Mucosa of stomach (tissue), 1 donor: ENCODE measurements around the gene INPP4A.
A peak's percentile ranks its signal among the peaks of the same experiment; 100 is the strongest.

Experiments used
- H3K27me3 ChIP-seq: one replicate; pipeline ENCODE4 v1.7.0; 2013; ENCODE audit warnings: mild to moderate bottlenecking, low read length; ENCODE audit not compliant: control insufficient read depth, insufficient read depth
- H3K36me3 ChIP-seq: one replicate; pipeline ENCODE4 v1.7.0; 2013; ENCODE audit warnings: low read length; ENCODE audit not compliant: control insufficient read depth, insufficient read depth
- H3K4me1 ChIP-seq: one replicate; pipeline ENCODE4 v1.7.0; 2013; ENCODE audit warnings: mild to moderate bottlenecking, low read length; ENCODE audit not compliant: control insufficient read depth, insufficient read depth
- H3K4me3 ChIP-seq: one replicate; pipeline ENCODE4 v1.7.0; 2013; ENCODE audit warnings: low read length
- H3K9ac ChIP-seq: one replicate; pipeline ENCODE4 v1.7.0; 2013; ENCODE audit warnings: mild to moderate bottlenecking, low read length, moderate library complexity
- H3K9me3 ChIP-seq: one replicate; pipeline ENCODE4 v1.7.0; 2013; ENCODE audit warnings: mild to moderate bottlenecking, low read length, moderate library complexity; ENCODE audit not compliant: control insufficient read depth
- donor health status: Pancreatic carcinoma.

Gene INPP4A

DNA sequence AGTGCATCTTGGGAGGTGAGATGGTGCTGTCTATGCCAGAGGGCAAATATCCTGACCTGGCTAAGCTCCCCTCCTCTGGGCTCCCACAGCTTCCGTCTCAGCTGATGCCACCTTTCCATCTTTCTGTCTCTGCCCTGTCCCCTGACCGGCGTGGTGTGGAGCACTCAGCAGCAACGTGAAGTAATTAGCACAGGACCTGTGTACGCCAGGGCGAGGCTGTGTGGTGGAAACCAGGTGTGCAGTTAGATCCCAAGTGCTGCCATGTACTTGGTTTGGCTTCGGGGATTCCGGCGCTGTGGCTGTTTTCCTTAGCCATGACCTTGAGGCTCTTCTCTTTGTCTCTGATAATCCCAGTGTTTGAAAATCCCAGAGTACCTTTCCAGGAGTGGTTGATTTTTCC lies 127.1 kb downstream of the INPP4A start:
- Histone ChIP-seq H3K9ac (no peak overlapping the region), H3K4me1 (no peaks in the 10 kb centered on the region), H3K4me3 (no peak overlapping the region), H3K9me3 (no peaks in the 10 kb centered on the region), H3K27me3 (no peaks in the 10 kb centered on the region), H3K36me3 (peaks cover 6% of the 10 kb centered on the region)

DNA sequence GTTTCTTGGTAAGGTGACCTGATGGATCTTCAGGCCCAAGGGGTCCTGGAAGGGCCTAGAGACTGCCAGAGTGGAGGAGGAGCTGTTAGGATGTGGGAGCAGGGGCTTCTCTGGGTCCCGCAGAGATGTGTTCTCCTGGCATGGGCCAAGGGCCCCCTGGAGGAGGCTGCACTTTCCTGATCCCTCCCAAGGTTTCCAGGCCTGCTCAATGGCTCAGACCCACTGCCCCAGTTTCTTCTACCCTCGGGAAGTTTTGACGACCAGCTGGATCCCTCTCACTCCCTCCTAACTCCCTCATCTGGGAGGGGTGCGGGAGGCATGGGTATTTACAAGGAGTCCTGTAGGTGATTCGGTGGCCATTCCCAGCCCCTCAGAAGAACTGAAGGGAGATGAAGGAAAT lies 127.6 kb downstream of the INPP4A start:
- Histone ChIP-seq H3K4me1 (no peaks in the 10 kb centered on the region), H3K9ac (no peak overlapping the region), H3K36me3 (peaks cover 6% of the 10 kb centered on the region), H3K27me3 (no peaks in the 10 kb centered on the region), H3K4me3 (no peak overlapping the region), H3K9me3 (no peaks in the 10 kb centered on the region)

DNA sequence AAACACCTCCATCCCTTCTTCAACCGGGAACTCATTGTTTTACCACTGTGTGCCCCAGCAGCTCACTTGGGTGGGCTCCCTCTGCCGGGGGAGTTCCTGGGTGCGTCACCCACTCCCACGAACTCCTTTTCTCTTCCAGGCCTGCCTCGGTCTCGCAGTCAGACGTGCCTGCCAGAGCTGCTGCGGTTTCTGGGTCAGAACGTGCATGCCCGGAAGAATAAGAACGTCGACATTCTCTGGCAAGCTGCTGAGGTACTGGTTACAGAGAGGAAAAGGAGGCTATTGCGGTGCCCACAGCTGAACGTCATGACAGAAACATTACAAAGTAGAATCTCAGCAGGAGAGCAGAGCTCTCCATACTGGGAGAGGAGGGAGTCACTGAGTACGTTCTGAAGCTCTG lies 128.0 kb downstream of the INPP4A start:
- Histone ChIP-seq H3K9me3 (no peaks in the 10 kb centered on the region), H3K4me1 (no peaks in the 10 kb centered on the region), H3K4me3 (no peak overlapping the region), H3K27me3 (no peaks in the 10 kb centered on the region), H3K36me3 (peaks cover 6% of the 10 kb centered on the region), H3K9ac (no peak overlapping the region)

DNA sequence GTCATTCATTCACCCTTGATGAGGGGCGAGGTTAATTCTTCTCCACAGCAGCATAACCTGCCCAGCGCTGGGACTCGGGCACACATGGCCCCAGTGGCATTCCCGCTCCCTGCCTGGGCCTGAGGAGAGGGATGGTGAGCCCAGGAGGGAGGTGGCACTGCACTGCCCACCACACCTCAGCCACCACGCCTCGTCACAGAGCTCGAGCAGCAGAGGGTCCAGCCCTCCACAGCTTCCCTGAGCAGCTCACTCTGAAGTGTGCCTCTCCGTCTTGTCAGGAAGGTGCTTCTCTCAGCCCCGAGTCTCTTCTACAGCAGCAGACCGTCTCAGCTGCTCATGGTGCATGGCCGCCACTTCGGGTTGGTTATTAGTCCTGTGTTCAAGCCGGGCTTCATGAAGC lies 128.8 kb downstream of the INPP4A start:
- Histone ChIP-seq H3K9ac (no peak overlapping the region), H3K27me3 (no peaks in the 10 kb centered on the region), H3K4me3 (no peak overlapping the region), H3K36me3 (peaks cover 6% of the 10 kb centered on the region), H3K9me3 (no peaks in the 10 kb centered on the region), H3K4me1 (no peaks in the 10 kb centered on the region)

DNA sequence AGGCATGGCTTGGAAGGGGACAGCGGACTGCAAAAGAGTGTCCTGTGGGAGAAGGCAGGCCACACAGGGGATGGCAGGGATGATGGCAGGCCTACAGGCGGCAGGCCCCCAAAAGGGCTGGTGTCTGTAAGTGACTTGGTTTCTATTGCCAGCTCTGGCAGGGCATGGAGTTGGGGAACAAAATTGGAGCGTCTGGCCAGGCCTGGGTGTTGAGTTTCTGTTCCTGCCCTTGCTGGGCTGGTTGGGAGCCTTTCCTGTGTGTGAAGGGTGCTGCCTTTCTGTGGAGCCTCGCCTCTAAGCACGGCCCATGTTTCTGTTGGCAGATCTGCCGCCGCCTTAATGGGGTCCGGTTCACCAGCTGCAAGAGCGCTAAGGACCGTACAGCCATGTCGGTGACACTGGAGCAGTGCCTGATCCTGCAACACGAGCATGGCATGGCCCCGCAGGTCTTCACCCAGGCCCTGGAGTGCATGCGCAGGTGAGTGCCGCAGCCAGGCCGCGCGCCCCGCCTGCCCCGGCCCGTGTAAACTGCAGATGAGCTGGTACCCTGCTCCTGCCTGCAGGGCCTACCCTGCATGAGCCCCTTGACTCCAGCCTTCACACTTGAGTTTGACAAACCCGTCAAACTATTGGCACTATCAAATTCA lies 132.1 kb downstream of the INPP4A start:
- Histone ChIP-seq H3K4me1 (no peaks in the 10 kb centered on the region), H3K9ac (no peak overlapping the region), H3K9me3 (no peaks in the 10 kb centered on the region), H3K4me3 (no peak overlapping the region), H3K36me3 (no peaks in the 10 kb centered on the region), H3K27me3 (no peaks in the 10 kb centered on the region)

DNA sequence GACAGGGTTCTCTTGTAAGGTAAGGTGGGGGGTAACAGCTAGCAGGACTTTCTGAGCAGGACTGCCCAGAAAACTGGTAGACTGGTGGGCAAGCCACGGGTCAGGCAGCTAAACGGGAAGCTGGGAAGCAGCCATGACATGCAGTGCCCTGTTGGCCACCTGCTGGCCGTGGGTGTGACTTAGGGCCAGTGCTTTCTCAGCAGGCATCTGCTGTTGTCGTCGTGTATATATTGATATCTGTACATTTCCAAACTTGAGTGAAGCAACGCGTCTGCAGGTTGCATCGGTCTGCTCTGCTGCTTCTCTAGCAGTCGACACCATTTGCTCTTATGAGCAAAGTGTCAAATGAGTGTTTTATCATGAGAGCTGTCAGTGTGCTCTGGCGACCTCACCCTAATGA lies 132.7 kb downstream of the INPP4A start:
- Histone ChIP-seq H3K36me3 (no peaks in the 10 kb centered on the region), H3K9me3 (no peaks in the 10 kb centered on the region), H3K9ac (no peak overlapping the region), H3K27me3 (no peaks in the 10 kb centered on the region), H3K4me3 (no peak overlapping the region), H3K4me1 (no peaks in the 10 kb centered on the region)

DNA sequence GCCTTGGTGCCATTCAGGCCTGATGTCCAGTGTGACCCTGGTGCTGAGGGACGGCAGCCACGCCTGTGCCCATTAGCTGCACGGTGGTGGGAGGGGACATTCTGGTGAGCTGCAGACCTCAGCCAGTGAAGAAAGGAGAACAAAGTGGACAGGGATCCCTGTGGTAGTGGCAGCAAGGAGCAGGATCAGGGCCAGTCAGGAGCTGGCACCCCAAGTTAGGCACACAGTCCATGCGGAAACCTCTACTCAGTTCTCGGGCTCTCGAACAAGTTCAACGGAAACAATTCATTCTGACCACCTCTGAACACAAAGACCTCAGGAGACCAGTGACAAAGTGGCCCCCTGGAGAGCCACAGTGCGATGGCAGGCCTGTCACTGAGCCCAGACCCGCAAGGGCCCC lies 133.6 kb downstream of the INPP4A start:
- H3K9me3 ChIP-seq, result no peaks in the 10 kb centered on the region
- no peak overlapping the region for H3K9ac ChIP-seq
- no peaks in the 10 kb centered on the region for H3K36me3 ChIP-seq
- H3K4me1 ChIP-seq, result peaks cover under 1% of the 10 kb centered on the region
- no peaks in the 10 kb centered on the region for H3K27me3 ChIP-seq
- H3K4me3 ChIP-seq, result no peak overlapping the region

DNA sequence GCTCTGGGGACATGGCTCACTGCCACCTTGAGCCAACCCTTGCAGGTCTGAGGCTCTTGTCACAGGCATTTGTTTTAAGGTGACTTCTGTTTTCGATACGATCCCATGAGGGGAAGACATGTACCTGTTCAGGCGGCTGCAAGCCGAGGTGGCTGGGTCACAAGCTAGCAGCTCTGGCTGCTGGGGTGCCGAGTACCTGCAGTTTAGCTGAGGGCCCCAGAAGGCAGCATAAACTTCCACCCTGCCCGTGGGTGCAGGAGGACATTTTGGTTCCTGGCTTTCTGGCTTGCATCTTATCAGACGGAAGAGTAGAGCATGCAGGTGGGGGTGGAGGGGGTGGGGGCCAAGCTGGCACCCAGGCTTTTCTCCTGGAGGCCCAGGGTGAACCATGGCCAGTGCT lies 135.3 kb downstream of the INPP4A start:
- no peak overlapping the region for H3K9ac ChIP-seq
- H3K27me3 ChIP-seq, result no peaks in the 10 kb centered on the region
- H3K4me3 ChIP-seq, result no peak overlapping the region
- H3K4me1 ChIP-seq, result peaks cover 16% of the 10 kb centered on the region
- H3K9me3 ChIP-seq, result no peaks in the 10 kb centered on the region
- H3K36me3 ChIP-seq, result no peaks in the 10 kb centered on the region

DNA sequence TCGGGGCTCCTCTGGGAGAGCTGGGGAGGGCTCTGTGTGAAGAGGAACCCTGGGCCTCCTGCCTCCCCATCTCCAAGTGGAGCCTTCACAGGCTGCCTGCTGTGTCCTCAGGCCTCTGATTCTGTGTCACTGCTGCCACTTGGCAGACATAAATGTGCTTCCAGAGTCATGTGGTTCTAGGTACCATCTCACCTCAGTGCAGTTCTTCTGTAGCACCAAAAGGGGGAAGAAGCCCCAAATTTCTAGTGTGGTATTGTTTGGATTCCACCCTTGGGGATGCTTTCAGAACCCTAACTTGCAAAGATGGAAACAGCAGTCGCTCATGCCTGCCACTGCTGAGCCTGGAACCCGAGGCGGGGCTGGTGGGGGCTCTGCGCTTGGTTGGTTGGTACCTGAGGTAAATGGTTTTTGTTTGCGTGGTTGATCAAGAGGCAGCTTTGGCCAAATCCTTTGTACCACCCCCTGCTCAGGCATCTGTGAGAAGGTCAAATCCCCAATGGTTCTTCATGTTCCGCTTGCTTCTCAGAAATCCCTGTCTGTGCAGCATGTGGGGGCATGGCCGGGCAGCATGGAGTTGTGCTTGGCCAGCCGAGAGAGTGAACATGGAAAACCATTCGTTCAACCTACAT lies 136.1 kb downstream of the INPP4A start:
- Histone ChIP-seq H3K27me3 (no peaks in the 10 kb centered on the region), H3K9ac (no peak overlapping the region), H3K36me3 (no peaks in the 10 kb centered on the region), H3K4me1 (peaks cover 21% of the 10 kb centered on the region), H3K4me3 (no peak overlapping the region), H3K9me3 (no peaks in the 10 kb centered on the region)

DNA sequence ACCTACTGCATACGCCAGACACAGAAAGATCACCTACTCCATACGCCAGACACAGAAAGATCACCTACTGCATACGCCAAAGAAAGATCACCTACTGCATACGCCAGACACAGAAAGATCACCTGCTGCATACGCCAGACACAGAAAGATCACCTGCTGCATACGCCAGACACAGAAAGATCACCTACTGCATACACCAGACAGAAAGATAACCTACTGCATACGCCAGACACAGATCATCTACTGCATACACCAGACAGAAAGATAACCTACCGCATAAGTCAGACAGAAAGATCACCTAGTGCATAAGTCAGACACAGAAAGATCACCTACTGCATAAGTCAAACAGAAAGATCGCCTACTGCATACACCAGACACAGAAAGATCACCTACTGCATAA lies 137.9 kb downstream of the INPP4A start:
- H3K9ac ChIP-seq, result no peak overlapping the region
- no peaks in the 10 kb centered on the region for H3K36me3 ChIP-seq

DNA sequence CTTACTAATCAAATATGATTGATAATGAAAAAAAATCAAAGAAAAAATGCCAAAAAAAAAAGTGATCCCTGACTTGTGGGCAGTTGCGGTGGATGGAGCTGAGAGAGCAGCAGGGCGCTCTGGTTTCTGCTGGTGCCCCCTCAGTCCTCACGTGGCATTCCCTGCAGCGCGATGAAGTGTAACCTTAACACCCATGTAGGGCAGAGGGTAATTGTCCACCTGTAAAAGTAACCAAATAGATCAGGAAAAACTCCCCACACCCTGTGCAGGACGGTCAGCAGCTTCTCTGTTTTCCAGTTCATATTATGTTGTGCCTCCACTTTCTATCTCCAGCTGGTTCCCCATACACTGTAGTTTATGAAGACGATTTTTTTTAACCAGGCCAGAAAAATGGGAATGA lies 138.6 kb downstream of the INPP4A start:
- Histone ChIP-seq H3K9ac (no peak overlapping the region), H3K36me3 (no peaks in the 10 kb centered on the region), H3K4me3 (no peak overlapping the region), H3K9me3 (no peaks in the 10 kb centered on the region), H3K27me3 (no peaks in the 10 kb centered on the region), H3K4me1 (peaks cover 21% of the 10 kb centered on the region)

More for the DNA sequence above, 137.9 kb downstream of the INPP4A start:
- Histone ChIP-seq H3K4me3 (no peak overlapping the region), H3K9me3 (no peaks in the 10 kb centered on the region), H3K27me3 (no peaks in the 10 kb centered on the region), H3K4me1 (peaks cover 21% of the 10 kb centered on the region)

DNA sequence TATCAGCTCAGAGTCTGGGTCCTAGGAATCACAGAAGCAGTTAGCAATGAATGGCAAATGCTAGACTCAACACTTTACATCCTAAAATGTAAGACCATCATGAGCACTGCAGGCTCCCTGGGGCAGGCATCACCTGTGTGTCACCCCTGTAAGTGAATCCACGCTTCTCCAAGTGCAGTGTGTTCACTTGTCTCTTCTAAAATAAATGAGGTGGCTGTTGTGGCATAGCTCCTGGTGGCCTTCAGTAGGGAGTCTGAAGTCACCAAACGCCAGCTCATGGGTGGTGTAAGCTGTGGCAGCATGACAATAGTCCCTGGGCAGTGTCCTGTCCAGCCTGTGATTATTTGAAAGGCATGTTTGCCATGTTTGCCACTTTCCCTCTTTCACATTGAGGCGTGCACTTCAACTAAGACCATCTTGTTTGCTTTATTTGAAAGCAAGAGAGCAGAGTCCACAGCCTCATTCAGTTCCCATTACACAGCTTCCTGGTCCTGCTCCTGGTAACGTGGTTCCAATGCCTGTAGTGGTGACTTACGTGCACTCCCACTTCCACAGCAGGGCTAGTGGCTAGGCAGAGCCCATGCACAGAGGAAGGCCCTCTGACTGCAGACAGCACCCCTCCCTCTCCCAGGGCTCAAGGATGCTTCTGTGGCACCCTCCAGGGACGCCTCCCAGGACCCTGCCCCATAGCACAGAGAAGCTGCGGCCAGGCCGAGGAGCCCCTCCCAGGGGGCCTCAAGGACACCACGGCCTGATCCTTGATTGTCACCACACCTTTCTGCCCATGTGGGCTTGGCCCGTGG lies 139.4 kb downstream of the INPP4A start:
- H3K36me3 ChIP-seq, result no peaks in the 10 kb centered on the region
- peaks cover 21% of the 10 kb centered on the region for H3K4me1 ChIP-seq
- H3K27me3 ChIP-seq, result no peaks in the 10 kb centered on the region
- H3K9ac ChIP-seq, result peak overlapping the region; percentile 36
- no peaks in the 10 kb centered on the region for H3K9me3 ChIP-seq
- H3K4me3 ChIP-seq, result peak overlapping the region; percentile 4
